Aorta (tissue), 5 donors: ENCODE results near the gene SPATA6L. TPM values are rescaled to one million over a fixed set of nuclear protein-coding genes. Genes with fewer than 3 reads are reported as not detected.

Experiments
- ATAC-seq: fragments of 200-7000 bp; cut with Tn5 transposase; one replicate; pipeline ENCODE4 v1.9.1; 2022; ENCODE audit warnings: moderate library complexity; ENCODE audit not compliant: low FRiP score
- DNase-seq, 2 donors: peaks; one replicate each; pipeline ENCODE4 v3.0.0-alpha.2; 2020
- H3K27ac ChIP-seq, 2 donors: one replicate each; pipeline ENCODE4 v1.5.1; 2013; ENCODE audit warnings: low read length in 2 of 2, mild to moderate bottlenecking in 2 of 2, moderate library complexity in 2 of 2, control low read depth in 1 of 2, inconsistent platforms in 1 of 2, low read depth in 1 of 2
- H3K27me3 ChIP-seq, 2 donors: one replicate each; pipeline ENCODE4 v1.6.1; 2013; ENCODE audit warnings: control low read depth in 1 of 2, low read length in 1 of 2, mild to moderate bottlenecking in 1 of 2, moderate library complexity in 1 of 2; ENCODE audit not compliant: insufficient read depth in 2 of 2, control insufficient read depth in 1 of 2
- H3K36me3 ChIP-seq, 2 donors: one replicate each; pipeline ENCODE4 v1.6.1; 2013; ENCODE audit warnings: control low read depth in 1 of 2, low read length in 1 of 2, mild to moderate bottlenecking in 1 of 2; ENCODE audit not compliant: insufficient read depth in 2 of 2, control insufficient read depth in 1 of 2
- H3K4me1 ChIP-seq, 2 donors: one replicate each; pipeline ENCODE4 v1.6.1; 2013; ENCODE audit warnings: low read length in 2 of 2, control low read depth in 1 of 2, mild to moderate bottlenecking in 1 of 2, moderate library complexity in 1 of 2; ENCODE audit not compliant: insufficient read depth in 2 of 2, control insufficient read depth in 1 of 2
- H3K4me3 ChIP-seq, 2 donors: one replicate each; pipeline ENCODE4 v1.5.1; 2013; ENCODE audit warnings: low read length in 2 of 2, control low read depth in 1 of 2, mild to moderate bottlenecking in 1 of 2
- H3K9me3 ChIP-seq: one replicate; pipeline ENCODE4 v1.6.1; 2013; ENCODE audit warnings: mild to moderate bottlenecking, low read length; ENCODE audit not compliant: control insufficient read depth
- WGBS, 2 donors: extraction: QIAGEN DNeasy Blood & Tissue Kit; methylation state at CpG; one replicate each; pipeline ENCODE4 v1.1.7; 2013; 5-methylcytosine and 5-hydroxymethylcytosine counted together
- intact Hi-C, 2 donors: fragments of 100-400 bp; cut with DNase I; formaldehyde crosslinking; loops; one replicate each; pipeline versions ENCODE4 v1.14.2 to v1.15.0; 2022
- long read RNA-seq, 2 donors: library from polyadenylated mRNA; unstranded; transcript quantifications; one replicate each; pipeline ENCODE4 v2.0.0, GENCODE V29; 2020 to 2021
- polyA plus RNA-seq, 2 donors: library from polyadenylated mRNA; stranded (reverse); fragments of 200-250 nt; gene quantifications; one replicate each; pipeline ENCODE4 v1.2.3, GENCODE V29; 2013
- total RNA-seq, 2 donors: library from RNA; stranded (reverse); fragmentation: NEBNext Ultra II Directional; extraction: Animal tissue kit (Norgen Biotek cat#: 25700); gene quantifications; one replicate each; pipeline ENCODE4 v1.2.1, GENCODE V29; 2021
- donor health status: healthy with polysubstance abuse.
- donor health status: Bipolar disorder and iron deficiency.
- donor health status: DM: no; HTN: no; CAD: no.
- donor health status: DM: no; HTN: no; CAD: no.
- donor health status: DM: yes; HTN: yes; CAD: no.

SPATA6L gene
- total RNA-seq (1 to 10 TPM; 3.8 to 6.7 TPM), polyA plus RNA-seq (1 to 10 TPM; 1.0 to 1.9 TPM)
- long read RNA-seq, donor 1, partial matches to known transcripts: 0 of 4 reads
- long read RNA-seq, donor 1, other reads (novel, unspliced or antisense): 4 of 4 reads
- long read RNA-seq, donor 2, partial matches to known transcripts: 0 of 7 reads
- long read RNA-seq, donor 2, other reads (novel, unspliced or antisense): 7 of 7 reads

GRCh38 chr9:4666042-4666699 is at the start of gene SPATA6L:
SPATA6L (minus strand) TSS chr9:4666480; CDS start chr9:4666250, 230 bp downstream.
- H3K27ac ChIP-seq: no peak within 1 kb of the TSS
- intact Hi-C loops: loop anchor here in 1 of 2 donors (10.0 kb wide), 2 partner anchors 361 to 1141 kb away; partner anchors contain the start of genes GLIS3 and RFX3
- ATAC-seq: peak; percentile 77

GRCh38 chr9:4714266-4715016 is 48.2 kb upstream of the SPATA6L start:
- intact Hi-C loops: no loop called here
- WGBS, 2 donors: 89% methylated on average over 9 of the region's 9 CpGs
- no peak for ATAC-seq

More at GRCh38 chr9:4666042-4666699, at the start of gene SPATA6L:
- Histone ChIP-seq H3K27me3 (no peaks in the 10 kb centered on the region), H3K9me3 (no peaks in the 10 kb centered on the region), H3K36me3 (no peaks in the 10 kb centered on the region), H3K4me3 (peak within 1 kb of the TSS; percentile 28 to 38), H3K4me1 (peaks cover 0 to 4% of the 10 kb centered on the region in 2 donors)
- 2% methylated on average over 36 of the region's 36 CpGs for WGBS, 2 donors
- DNase-seq: peak; percentile 82 to 90

DNA sequence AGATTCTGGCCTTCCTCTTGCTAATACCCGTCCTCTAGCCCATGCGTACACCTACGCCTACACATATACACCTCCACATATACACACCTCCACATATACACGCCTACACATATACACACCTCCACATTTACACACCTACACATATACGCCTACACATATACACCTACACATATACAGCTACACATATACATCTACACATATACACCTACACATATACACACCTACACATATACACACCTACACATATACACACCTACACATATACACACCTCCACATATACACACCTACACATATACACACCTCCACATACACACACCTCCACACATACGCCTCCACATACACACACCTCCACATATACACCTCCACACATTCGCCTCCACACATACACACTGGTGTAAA is 47.6 kb upstream of the SPATA6L start:
- Histone ChIP-seq H3K27me3 (no peaks in the 10 kb centered on the region), H3K4me3 (no peak overlapping the region), H3K27ac (no peak overlapping the region), H3K4me1 (no peaks in the 10 kb centered on the region), H3K9me3 (no peaks in the 10 kb centered on the region), H3K36me3 (peaks cover 2 to 8% of the 10 kb centered on the region in 2 donors)
- DNase-seq: no peak
- ATAC-seq: peak; percentile 69
- 59 to 80% methylated on average over 7 of the region's 7 CpGs for WGBS, 2 donors
- intact Hi-C loops: no loop called here

More at GRCh38 chr9:4714266-4715016, 48.2 kb upstream of the SPATA6L start:
- H3K4me3 ChIP-seq: no peak overlapping the region
- H3K36me3 ChIP-seq: peaks cover 2 to 8% of the 10 kb centered on the region in 2 donors
- no peaks in the 10 kb centered on the region for H3K4me1 ChIP-seq
- H3K27ac ChIP-seq: no peak overlapping the region
- DNase-seq: no peak
- H3K9me3 ChIP-seq: no peaks in the 10 kb centered on the region
- no peaks in the 10 kb centered on the region for H3K27me3 ChIP-seq

- ATAC-seq (no peak), DNase-seq (no peak)
- H3K4me3 ChIP-seq: no peak overlapping the region
- H3K9me3 ChIP-seq: no peaks in the 10 kb centered on the region
- intact Hi-C loops: no loop called here
- H3K36me3 ChIP-seq: peaks cover 0 to 1% of the 10 kb centered on the region in 2 donors
- no peaks in the 10 kb centered on the region for H3K4me1 ChIP-seq
- H3K27ac ChIP-seq: no peak overlapping the region
- no peaks in the 10 kb centered on the region for H3K27me3 ChIP-seq
Observed at GRCh38 chr9:4709380-4709779, 43.1 kb upstream of the SPATA6L start.

GRCh38 chr9:4706971-4707622 is 40.8 kb upstream of the SPATA6L start:
- WGBS, 2 donors: 66 to 68% methylated on average over 4 of the region's 4 CpGs
- intact Hi-C loops: no loop called here

GRCh38 chr9:4706021-4706420 is 39.7 kb upstream of the SPATA6L start:
- no peaks in the 10 kb centered on the region for H3K4me1 ChIP-seq
- no peaks in the 10 kb centered on the region for H3K27me3 ChIP-seq
- ATAC-seq (no peak), DNase-seq (no peak)
- H3K27ac ChIP-seq: no peak overlapping the region
- 63 to 72% methylated on average over 2 of the region's 2 CpGs for WGBS, 2 donors
- H3K4me3 ChIP-seq: no peak overlapping the region
- intact Hi-C loops: no loop called here
- H3K36me3 ChIP-seq: no peaks in the 10 kb centered on the region
- no peaks in the 10 kb centered on the region for H3K9me3 ChIP-seq

More at GRCh38 chr9:4706971-4707622, 40.8 kb upstream of the SPATA6L start:
- Histone ChIP-seq H3K9me3 (no peaks in the 10 kb centered on the region), H3K4me1 (no peaks in the 10 kb centered on the region), H3K36me3 (no peaks in the 10 kb centered on the region), H3K27me3 (no peaks in the 10 kb centered on the region), H3K27ac (no peak overlapping the region), H3K4me3 (no peak overlapping the region)
- DNase-seq (no peak), ATAC-seq (no peak)

DNA sequence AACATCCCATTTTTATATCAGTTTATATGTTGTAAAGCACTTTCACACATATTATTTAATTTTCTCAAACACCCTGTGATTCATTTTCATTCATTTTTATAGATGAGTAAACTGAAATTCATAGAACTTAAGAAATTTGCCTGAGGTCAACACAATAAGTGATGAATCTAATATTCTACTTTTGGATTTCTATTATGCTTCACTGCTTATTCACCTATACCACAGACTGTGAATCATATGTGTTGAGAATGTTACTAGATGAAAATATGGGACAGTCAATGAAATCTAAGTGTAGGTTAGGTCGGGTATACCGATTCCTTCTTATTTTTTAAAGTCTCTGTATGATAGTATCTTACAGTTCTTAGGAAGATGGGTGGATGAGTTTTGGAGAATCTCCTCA is 37.8 kb upstream of the SPATA6L start:
- Histone ChIP-seq H3K27me3 (no peaks in the 10 kb centered on the region), H3K36me3 (no peaks in the 10 kb centered on the region), H3K9me3 (no peaks in the 10 kb centered on the region), H3K4me3 (no peak overlapping the region), H3K27ac (no peak overlapping the region), H3K4me1 (no peaks in the 10 kb centered on the region)
- WGBS, 2 donors: 92% methylated on average over 2 of the region's 2 CpGs
- intact Hi-C loops: no loop called here
- no peak for ATAC-seq
- no peak for DNase-seq

- DNase-seq: no peak
- 51 to 54% methylated on average over 1 of the region's 1 CpG for WGBS, 2 donors
- intact Hi-C loops: no loop called here
- Histone ChIP-seq H3K4me3 (no peak overlapping the region), H3K36me3 (no peaks in the 10 kb centered on the region), H3K9me3 (no peaks in the 10 kb centered on the region), H3K27me3 (no peaks in the 10 kb centered on the region), H3K4me1 (no peaks in the 10 kb centered on the region), H3K27ac (no peak overlapping the region)
- ATAC-seq: no peak
Observed at GRCh38 chr9:4701526-4701925, 35.2 kb upstream of the SPATA6L start.
